Measurements from ENCODE around the gene GPLD1. TPM values are rescaled to one million over a fixed set of nuclear protein-coding genes. Genes with fewer than 3 reads are reported as not detected.

Gene GPLD1
- total RNA-seq (under 0.01 TPM in 2 replicates), polyA plus RNA-seq (0.01 and 0.07 TPM in 2 replicates), polyA minus RNA-seq (ENCODE audit: low replicate concordance) (not detected in 2 replicates)
- not detected in 2 replicates for polyA plus RNA-seq (2012)

- Histone ChIP-seq H3K4me1 (ENCODE audit: control insufficient read depth, extremely low read depth, insufficient read depth, low read length) (no peaks in the 10 kb centered on the region), H3K79me2 (ENCODE audit: control insufficient read depth, insufficient read depth, low read length) (no peaks in the 10 kb centered on the region), H4K20me1 (ENCODE audit: control insufficient read depth, extremely low read depth, insufficient read depth, low read length) (no peaks in the 10 kb centered on the region), H3K9me3 (ENCODE audit: control insufficient read depth, insufficient read depth, low read depth, low read length) (no peaks in the 10 kb centered on the region), H3K27ac (ENCODE audit: insufficient read depth, low read length) (no peak within 1 kb of the TSS), H3K36me3 (ENCODE audit: control insufficient read depth, insufficient read depth, low read length) (no peaks in the 10 kb centered on the region), H3K27me3 (ENCODE audit: control insufficient read depth, insufficient read depth, low read length) (peaks cover 3% of the 10 kb centered on the region), H3K9ac (ENCODE audit: insufficient read depth, low read length) (no peak within 1 kb of the TSS), H3K4me2 (ENCODE audit: extremely low read depth, insufficient read depth, low read length) (no peak within 1 kb of the TSS), H3K4me3 (replicated peaks in 1 of 4; ENCODE audit: control extremely low read depth in 1 of 4, insufficient read depth in 1 of 4, low read depth in 3 of 4, low read length in 4 of 4) (no peak within 1 kb of the TSS), H2AFZ (ENCODE audit: low read length) (no peak within 1 kb of the TSS)
- DNase-seq (ENCODE audit: low read depth in 2 of 2), result no peak
- no peak for TF ChIP-seq EZH2 (IDR thresholded peaks at IDR 0.05; ENCODE audit: low read length, missing control alignments)
- no peak for TF ChIP-seq CTCF (conservative IDR thresholded peaks at IDR 0.05 in 1 of 2, IDR thresholded peaks at IDR 0.05 in 1 of 2; ENCODE audit: low read depth in 1 of 2, low read length in 2 of 2)
Observed at GRCh38 chr6:24489470-24489869, at the start of gene GPLD1. Gene GPLD1 (minus strand): TSS chr6:24489578. CDS start chr6:24489511, 67 bp downstream.

GRCh38 chr6:24537771-24538385 lies 48.5 kb upstream of the GPLD1 start:
- Histone ChIP-seq H3K4me1 (ENCODE audit: control insufficient read depth, extremely low read depth, insufficient read depth, low read length) (no peaks in the 10 kb centered on the region), H3K27me3 (ENCODE audit: control insufficient read depth, insufficient read depth, low read length) (no peaks in the 10 kb centered on the region), H3K4me2 (ENCODE audit: extremely low read depth, insufficient read depth, low read length) (no peak overlapping the region), H3K9ac (ENCODE audit: insufficient read depth, low read length) (no peak overlapping the region), H3K4me3 (replicated peaks in 1 of 4; ENCODE audit: control extremely low read depth in 1 of 4, insufficient read depth in 1 of 4, low read depth in 3 of 4, low read length in 4 of 4) (no peak overlapping the region), H3K79me2 (ENCODE audit: control insufficient read depth, insufficient read depth, low read length) (no peaks in the 10 kb centered on the region), H3K36me3 (ENCODE audit: control insufficient read depth, insufficient read depth, low read length) (no peaks in the 10 kb centered on the region), H3K9me3 (ENCODE audit: control insufficient read depth, insufficient read depth, low read depth, low read length) (no peaks in the 10 kb centered on the region), H2AFZ (ENCODE audit: low read length) (no peak overlapping the region), H4K20me1 (ENCODE audit: control insufficient read depth, extremely low read depth, insufficient read depth, low read length) (no peaks in the 10 kb centered on the region), H3K27ac (ENCODE audit: insufficient read depth, low read length) (no peak overlapping the region)
- peak in 1 of 2 donors; percentile 39 for DNase-seq (ENCODE audit: low read depth in 2 of 2)
- TF ChIP-seq EZH2 (IDR thresholded peaks at IDR 0.05; ENCODE audit: low read length, missing control alignments) (no peak), CTCF (conservative IDR thresholded peaks at IDR 0.05 in 1 of 2, IDR thresholded peaks at IDR 0.05 in 1 of 2; ENCODE audit: low read depth in 1 of 2, low read length in 2 of 2) (no peak)

GRCh38 chr6:24537082-24537699 lies 47.8 kb upstream of the GPLD1 start:
- Histone ChIP-seq H3K27ac (ENCODE audit: insufficient read depth, low read length) (no peak overlapping the region), H3K36me3 (ENCODE audit: control insufficient read depth, insufficient read depth, low read length) (no peaks in the 10 kb centered on the region), H2AFZ (ENCODE audit: low read length) (no peak overlapping the region), H3K79me2 (ENCODE audit: control insufficient read depth, insufficient read depth, low read length) (no peaks in the 10 kb centered on the region), H3K4me2 (ENCODE audit: extremely low read depth, insufficient read depth, low read length) (no peak overlapping the region), H4K20me1 (ENCODE audit: control insufficient read depth, extremely low read depth, insufficient read depth, low read length) (no peaks in the 10 kb centered on the region), H3K9me3 (ENCODE audit: control insufficient read depth, insufficient read depth, low read depth, low read length) (no peaks in the 10 kb centered on the region), H3K4me3 (replicated peaks in 1 of 4; ENCODE audit: control extremely low read depth in 1 of 4, insufficient read depth in 1 of 4, low read depth in 3 of 4, low read length in 4 of 4) (no peak overlapping the region), H3K27me3 (ENCODE audit: control insufficient read depth, insufficient read depth, low read length) (no peaks in the 10 kb centered on the region), H3K4me1 (ENCODE audit: control insufficient read depth, extremely low read depth, insufficient read depth, low read length) (no peaks in the 10 kb centered on the region), H3K9ac (ENCODE audit: insufficient read depth, low read length) (no peak overlapping the region)
- TF ChIP-seq CTCF (conservative IDR thresholded peaks at IDR 0.05 in 1 of 2, IDR thresholded peaks at IDR 0.05 in 1 of 2; ENCODE audit: low read depth in 1 of 2, low read length in 2 of 2), result no peak
- no peak for TF ChIP-seq EZH2 (IDR thresholded peaks at IDR 0.05; ENCODE audit: low read length, missing control alignments)
- peak in 1 of 2 donors; percentile 52 for DNase-seq (ENCODE audit: low read depth in 2 of 2)
